Mesenchymal stem cell (in vitro differentiated cells and primary cell): ENCODE results near the gene SERGEF.

Experiments used
- DNase-seq: peaks from one replicate; pipeline ENCODE4 v3.0.0-alpha.2; 2013
- H2AFZ ChIP-seq: one replicate; pipeline ENCODE4 v1.6.1; 2013; ENCODE audit warnings: low read depth, mild to moderate bottlenecking, control low read depth, inconsistent platforms, low read length, moderate library complexity
- H2AK5ac ChIP-seq: 2 replicates; pipeline ENCODE4 v1.6.1; 2013; ENCODE audit warnings: low read length, moderate library complexity, mild to moderate bottlenecking, inconsistent platforms; ENCODE audit not compliant: severe bottlenecking
- H2BK120ac ChIP-seq: one replicate; pipeline ENCODE4 v1.6.1; 2013; ENCODE audit warnings: low read depth, mild to moderate bottlenecking, inconsistent platforms, low read length, moderate library complexity
- H2BK12ac ChIP-seq, 2 experiments: one replicate each; pipeline ENCODE4 v1.6.1; 2013; ENCODE audit warnings: inconsistent platforms in 2 of 2, low read length in 2 of 2, mild to moderate bottlenecking in 2 of 2, moderate library complexity in 2 of 2, control low read depth in 1 of 2
- H2BK15ac ChIP-seq: one replicate; pipeline ENCODE4 v1.6.1; 2013; ENCODE audit warnings: mild to moderate bottlenecking, low read depth, inconsistent platforms; ENCODE audit not compliant: poor library complexity, severe bottlenecking
- H2BK5ac ChIP-seq: 2 replicates; pipeline ENCODE4 v1.6.1; 2013; ENCODE audit warnings: low read depth, mild to moderate bottlenecking, low read length, control low read depth, inconsistent platforms; ENCODE audit not compliant: poor library complexity, severe bottlenecking
- H3K14ac ChIP-seq, 2 experiments: one replicate each; pipeline ENCODE4 v1.6.1; 2013; ENCODE audit warnings: inconsistent platforms in 2 of 2, low read length in 2 of 2, control low read depth in 1 of 2, mild to moderate bottlenecking in 1 of 2, moderate library complexity in 1 of 2
- H3K18ac ChIP-seq, 2 experiments: one replicate each; pipeline ENCODE4 v1.6.1; 2013; ENCODE audit warnings: inconsistent platforms in 2 of 2, low read length in 2 of 2, control low read depth in 1 of 2, low read depth in 1 of 2, mild to moderate bottlenecking in 1 of 2
- H3K23ac ChIP-seq, 2 experiments: one replicate each; pipeline ENCODE4 v1.6.1; 2013; ENCODE audit warnings: inconsistent platforms in 2 of 2, low read length in 2 of 2, mild to moderate bottlenecking in 2 of 2, moderate library complexity in 2 of 2, control low read depth in 1 of 2
- H3K27ac ChIP-seq: 2 replicates; pipeline ENCODE4 v1.5.1; 2013; ENCODE audit warnings: mild to moderate bottlenecking, moderate library complexity, low read length, control low read depth, inconsistent platforms; ENCODE audit not compliant: poor library complexity, severe bottlenecking
- H3K27me3 ChIP-seq, 2 experiments: 2 replicates each; pipeline versions ENCODE4 v1.6.1 to v1.7.0; 2013; ENCODE audit warnings: low read length in 2 of 2, mild to moderate bottlenecking in 2 of 2, moderate library complexity in 2 of 2, control low read depth in 1 of 2, inconsistent platforms in 1 of 2; ENCODE audit not compliant: control insufficient read depth in 1 of 2, insufficient read depth in 1 of 2
- H3K36me3 ChIP-seq, 2 experiments: 2 replicates each; pipeline versions ENCODE4 v1.6.1 to v1.7.0; 2013; ENCODE audit warnings: low read length in 2 of 2, control low read depth in 1 of 2, inconsistent platforms in 1 of 2, low read depth in 1 of 2, mild to moderate bottlenecking in 1 of 2; ENCODE audit not compliant: insufficient read depth in 2 of 2, control insufficient read depth in 1 of 2
- H3K4ac ChIP-seq, 2 experiments: one replicate each; pipeline ENCODE4 v1.6.1; 2013; ENCODE audit warnings: inconsistent platforms in 2 of 2, low read length in 2 of 2, mild to moderate bottlenecking in 2 of 2, moderate library complexity in 2 of 2, control low read depth in 1 of 2, low read depth in 1 of 2
- H3K4me1 ChIP-seq: 2 replicates; pipeline ENCODE4 v1.6.1; 2013; ENCODE audit warnings: low read depth, low read length, control low read depth; ENCODE audit not compliant: control insufficient read depth, insufficient read depth
- H3K4me2 ChIP-seq: 2 replicates; pipeline ENCODE4 v1.6.1; 2013; ENCODE audit warnings: low read length, mild to moderate bottlenecking, inconsistent platforms; ENCODE audit not compliant: poor library complexity, severe bottlenecking
- H3K4me3 ChIP-seq, 2 experiments: 2 replicates each; pipeline versions ENCODE4 v1.5.1 to v1.7.0; 2013; ENCODE audit warnings: low read length in 2 of 2, mild to moderate bottlenecking in 2 of 2, control low read depth in 1 of 2, low read depth in 1 of 2; ENCODE audit not compliant: insufficient read depth in 1 of 2
- H3K79me1 ChIP-seq: replicated peaks from 2 replicates; pipeline ENCODE4 v1.6.1; 2013; ENCODE audit warnings: mild to moderate bottlenecking, control low read depth, low read length, inconsistent platforms; ENCODE audit not compliant: poor library complexity, severe bottlenecking
- H3K9ac ChIP-seq: 2 replicates; pipeline ENCODE4 v1.7.0; 2013; ENCODE audit warnings: mild to moderate bottlenecking, low read length, moderate library complexity
- H3K9me3 ChIP-seq: 2 replicates; pipeline ENCODE4 v1.7.0; 2013; ENCODE audit warnings: mild to moderate bottlenecking, low read length; ENCODE audit not compliant: control insufficient read depth
- H4K8ac ChIP-seq: one replicate; pipeline ENCODE4 v1.6.1; 2013; ENCODE audit warnings: inconsistent platforms, mild to moderate bottlenecking, low read length, moderate library complexity
- H4K91ac ChIP-seq: one replicate; pipeline ENCODE4 v1.6.1; 2013; ENCODE audit warnings: mild to moderate bottlenecking, low read length, inconsistent platforms
- WGBS: methylation state at CpG from one replicate; pipeline ENCODE4 v1.1.7; 2013; ENCODE audit warnings: mixed read lengths; 5-methylcytosine and 5-hydroxymethylcytosine counted together

Gene SERGEF

GRCh38 chr11:17778956-17779860, 233.6 kb downstream of the SERGEF start:
- no peak overlapping the region for H2AK5ac ChIP-seq
- H3K9me3 ChIP-seq, result no peaks in the 10 kb centered on the region
- H3K23ac ChIP-seq, result no peak overlapping the region
- H3K27me3 ChIP-seq, result peaks cover 0 to 14% of the 10 kb centered on the region in 2 experiments
- no peak overlapping the region for H3K4ac ChIP-seq
- no peak overlapping the region for H4K91ac ChIP-seq
- DNase-seq, result no peak
- no peak overlapping the region for H2BK5ac ChIP-seq
- 95% methylated on average over 39 of the region's 40 CpGs for WGBS
- no peak overlapping the region for H3K27ac ChIP-seq
- no peak overlapping the region for H4K8ac ChIP-seq
- H2BK12ac ChIP-seq, result no peak overlapping the region
- no peak overlapping the region for H2BK120ac ChIP-seq
- H3K79me1 ChIP-seq, result no peaks in the 10 kb centered on the region
- no peaks in the 10 kb centered on the region for H3K4me1 ChIP-seq
- H3K4me3 ChIP-seq, result no peak overlapping the region
- no peak overlapping the region for H2BK15ac ChIP-seq
- no peak overlapping the region for H2AFZ ChIP-seq
- H3K18ac ChIP-seq, result no peak overlapping the region
- no peak overlapping the region for H3K14ac ChIP-seq
- no peak overlapping the region for H3K4me2 ChIP-seq
- H3K9ac ChIP-seq, result no peak overlapping the region
- no peaks in the 10 kb centered on the region for H3K36me3 ChIP-seq

- Histone ChIP-seq H3K27me3 (peaks cover 0 to 14% of the 10 kb centered on the region in 2 experiments), H2BK5ac (no peak overlapping the region), H2BK120ac (no peak overlapping the region), H4K91ac (no peak overlapping the region), H4K8ac (no peak overlapping the region), H3K14ac (peak overlapping the region in 1 of 2 experiments; percentile 13), H3K4me3 (no peak overlapping the region), H3K79me1 (no peaks in the 10 kb centered on the region), H3K18ac (no peak overlapping the region), H3K23ac (no peak overlapping the region), H3K9ac (no peak overlapping the region), H3K36me3 (no peaks in the 10 kb centered on the region), H2AFZ (no peak overlapping the region), H2AK5ac (no peak overlapping the region), H3K4ac (no peak overlapping the region), H3K9me3 (no peaks in the 10 kb centered on the region), H3K4me1 (no peaks in the 10 kb centered on the region), H2BK12ac (no peak overlapping the region), H2BK15ac (no peak overlapping the region), H3K4me2 (no peak overlapping the region), H3K27ac (no peak overlapping the region)
- no peak for DNase-seq
- 91% methylated on average over 5 of the region's 5 CpGs for WGBS
These were observed 234.5 kb downstream of the SERGEF start for GRCh38 chr11:17778352-17778751.

- Histone ChIP-seq H3K23ac (no peak overlapping the region), H2BK12ac (no peak overlapping the region), H2BK15ac (no peak overlapping the region), H3K9ac (no peak overlapping the region), H4K8ac (no peak overlapping the region), H2AFZ (no peak overlapping the region), H2AK5ac (no peak overlapping the region), H3K36me3 (no peaks in the 10 kb centered on the region), H3K14ac (no peak overlapping the region), H3K4ac (no peak overlapping the region), H3K9me3 (no peaks in the 10 kb centered on the region), H3K27ac (no peak overlapping the region), H2BK120ac (no peak overlapping the region), H3K79me1 (no peaks in the 10 kb centered on the region), H3K4me3 (no peak overlapping the region), H3K27me3 (peaks cover 0 to 14% of the 10 kb centered on the region in 2 experiments), H3K4me1 (no peaks in the 10 kb centered on the region), H3K4me2 (no peak overlapping the region), H2BK5ac (no peak overlapping the region), H3K18ac (no peak overlapping the region), H4K91ac (no peak overlapping the region)
- no peak for DNase-seq
- WGBS, result 79% methylated on average over 13 of the region's 13 CpGs
These were observed 235.1 kb downstream of the SERGEF start for GRCh38 chr11:17777738-17778091.

GRCh38 chr11:17777086-17777737, 235.6 kb downstream of the SERGEF start:
- Histone ChIP-seq H2BK12ac (no peak overlapping the region), H2BK120ac (no peak overlapping the region), H3K27ac (no peak overlapping the region), H2BK15ac (no peak overlapping the region), H3K4me2 (no peak overlapping the region), H3K4me3 (no peak overlapping the region), H3K9me3 (no peaks in the 10 kb centered on the region), H4K8ac (no peak overlapping the region), H3K4ac (no peak overlapping the region), H3K27me3 (peaks cover 0 to 14% of the 10 kb centered on the region in 2 experiments), H3K9ac (no peak overlapping the region), H3K23ac (peak overlapping the region in 1 of 2 experiments; percentile 55), H3K36me3 (no peaks in the 10 kb centered on the region), H3K79me1 (no peaks in the 10 kb centered on the region), H2BK5ac (no peak overlapping the region), H3K4me1 (no peaks in the 10 kb centered on the region), H2AK5ac (no peak overlapping the region), H3K14ac (no peak overlapping the region), H3K18ac (no peak overlapping the region), H4K91ac (no peak overlapping the region), H2AFZ (no peak overlapping the region)
- DNase-seq, result no peak
- WGBS, result 81% methylated on average over 16 of the region's 16 CpGs
